Adrenal gland (tissue), 5 donors: Measurements from ENCODE around the gene TEX53.

ENCODE experiments used
- CTCF ChIP-seq, 6 experiments: fragments of 450-650 bp in 4 of 6; fragments of 200-600 bp in 2 of 6; sonication (generic) in 1 of 6; IDR thresholded peaks; 1 replicate in 5 of 6; 2 replicates in 1 of 6; pipeline versions ENCODE4 v1.5.1 to v1.8.0; 2016 to 2021; ENCODE audit warnings: antibody characterized with exemption in 6 of 6, mild to moderate bottlenecking in 2 of 6, moderate library complexity in 1 of 6
- POLR2A ChIP-seq, 2 donors: fragments of 450-650 bp; IDR thresholded peaks; one replicate each; pipeline ENCODE4 v1.6.1; 2017; ENCODE audit warnings: antibody characterized with exemption in 2 of 2, mild to moderate bottlenecking in 2 of 2, moderate library complexity in 1 of 2
- donor health status: DM: no; HTN: no; CAD: no.

GRCh38 chr9:114690308-114690707, 32.7 kb upstream of the TEX53 start:
- no peak for TF ChIP-seq CTCF (IDR thresholded peaks at IDR 0.05)
- no peak for TF ChIP-seq POLR2A (IDR thresholded peaks at IDR 0.05)
